ENCODE data around the gene VAV3.

The VAV3 gene

DNA sequence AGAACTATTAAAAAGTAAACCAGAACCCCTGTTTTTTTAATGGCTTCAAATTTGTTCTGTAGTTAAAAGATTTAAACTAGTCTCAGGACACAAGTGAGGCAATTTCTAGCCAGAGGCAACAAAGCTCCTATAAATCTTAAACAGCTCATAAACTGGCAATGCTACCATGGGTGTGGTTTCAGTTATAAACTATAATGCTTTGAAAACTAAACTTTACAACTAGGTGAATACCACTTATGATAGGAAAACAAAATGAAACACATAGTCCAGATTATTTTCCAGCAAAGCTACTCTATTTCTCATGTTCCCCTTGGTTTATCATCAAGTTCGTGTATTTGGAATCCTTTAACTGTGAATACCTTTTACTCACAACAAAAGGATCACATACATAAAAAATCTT, 282.5 kb downstream of the VAV3 start:
- no peaks in the 10 kb centered on the region for H3K4me1 Mint-ChIP-seq
- H3K36me3 Mint-ChIP-seq: no peaks in the 10 kb centered on the region
- ATAC-seq: no peak

DNA sequence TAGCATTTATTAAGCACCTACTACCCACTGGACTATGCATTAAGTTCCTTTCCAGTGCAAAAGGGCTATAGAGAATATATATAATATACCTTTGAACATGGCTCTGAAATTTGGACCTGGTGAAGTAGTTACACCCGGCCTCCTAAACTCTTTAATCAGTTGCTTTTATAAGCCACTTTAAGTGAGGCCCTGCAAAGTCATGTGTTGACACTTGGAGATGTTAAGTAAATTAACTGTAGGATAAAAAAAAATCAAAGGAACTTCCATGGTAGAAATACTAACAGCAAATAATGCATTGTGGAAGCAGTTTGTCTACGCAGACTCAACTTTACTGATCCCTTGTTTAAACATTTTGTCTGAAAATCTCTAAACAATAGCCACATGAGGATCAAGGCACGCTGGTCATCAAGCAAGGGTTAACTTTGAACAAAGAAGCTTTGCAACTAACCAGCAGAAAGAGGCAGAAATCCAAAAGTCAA, 283.9 kb downstream of the VAV3 start:
- no peaks in the 10 kb centered on the region for H3K27me3 Mint-ChIP-seq
- no peaks in the 10 kb centered on the region for H3K9me3 Mint-ChIP-seq
- H3K4me3 Mint-ChIP-seq: no peak overlapping the region
- H3K36me3 Mint-ChIP-seq: peaks cover 8% of the 10 kb centered on the region
- ATAC-seq: no peak
- no peaks in the 10 kb centered on the region for H3K4me1 Mint-ChIP-seq
- no peak overlapping the region for H3K27ac Mint-ChIP-seq

More for the DNA sequence above, 282.5 kb downstream of the VAV3 start:
- Mint-ChIP-seq H3K27ac (no peak overlapping the region), H3K4me3 (no peak overlapping the region), H3K27me3 (no peaks in the 10 kb centered on the region), H3K9me3 (no peaks in the 10 kb centered on the region)

DNA sequence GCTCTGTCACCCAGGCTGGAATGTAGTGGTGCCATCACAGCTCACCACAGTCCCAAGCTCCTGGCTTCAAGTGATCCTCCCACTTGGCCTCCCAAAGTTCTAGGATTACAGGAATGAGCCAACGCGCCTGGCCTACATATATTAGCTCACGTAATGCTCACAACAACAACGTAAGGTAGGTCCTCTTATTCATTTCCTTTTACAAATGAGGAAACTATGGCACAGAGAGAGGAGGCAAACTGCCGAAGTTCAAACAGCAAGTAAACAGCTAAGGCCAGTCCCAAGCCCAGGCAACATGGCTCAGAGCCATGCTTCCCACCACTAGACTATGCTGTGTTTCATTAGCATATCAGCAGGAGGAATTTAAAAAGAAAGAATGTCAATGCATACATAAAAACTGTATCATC, 284.4 kb downstream of the VAV3 start:
- peaks cover under 1% of the 10 kb centered on the region for H3K9me3 Mint-ChIP-seq
- peaks cover 12% of the 10 kb centered on the region for H3K36me3 Mint-ChIP-seq
- H3K4me3 Mint-ChIP-seq: no peak overlapping the region
- no peaks in the 10 kb centered on the region for H3K4me1 Mint-ChIP-seq
- H3K27me3 Mint-ChIP-seq: no peaks in the 10 kb centered on the region
- H3K27ac Mint-ChIP-seq: no peak overlapping the region
- ATAC-seq: no peak

DNA sequence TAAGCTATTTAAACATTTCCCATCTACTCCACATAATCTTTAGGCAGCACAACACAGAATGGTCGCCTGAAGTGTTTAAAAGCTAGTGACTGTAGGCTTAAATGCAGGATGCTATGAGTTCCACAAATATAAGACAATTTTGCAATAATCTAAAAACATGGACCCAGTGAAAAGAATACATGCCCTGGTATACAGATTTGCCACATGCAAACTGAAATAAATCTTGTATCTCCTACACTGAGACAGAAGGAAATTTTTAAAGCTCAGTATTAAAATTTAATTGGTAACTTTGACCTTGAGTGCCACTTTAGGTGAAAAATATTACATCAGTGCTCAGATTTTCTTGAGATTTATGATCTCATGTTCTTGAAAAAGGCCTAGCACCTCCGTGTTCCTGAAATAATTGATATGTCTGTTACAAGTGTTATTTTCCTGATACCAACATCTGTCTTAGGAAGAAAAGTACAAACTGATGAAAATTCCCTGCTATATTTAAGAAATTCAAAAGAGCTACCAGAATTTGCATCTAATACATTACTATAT, 285.5 kb downstream of the VAV3 start:
- H3K4me1 Mint-ChIP-seq: no peaks in the 10 kb centered on the region
- H3K36me3 Mint-ChIP-seq: peaks cover 22% of the 10 kb centered on the region
- no peak for ATAC-seq
- H3K4me3 Mint-ChIP-seq: no peak overlapping the region
- no peak overlapping the region for H3K27ac Mint-ChIP-seq
- no peaks in the 10 kb centered on the region for H3K27me3 Mint-ChIP-seq
- H3K9me3 Mint-ChIP-seq: peaks cover 3% of the 10 kb centered on the region

DNA sequence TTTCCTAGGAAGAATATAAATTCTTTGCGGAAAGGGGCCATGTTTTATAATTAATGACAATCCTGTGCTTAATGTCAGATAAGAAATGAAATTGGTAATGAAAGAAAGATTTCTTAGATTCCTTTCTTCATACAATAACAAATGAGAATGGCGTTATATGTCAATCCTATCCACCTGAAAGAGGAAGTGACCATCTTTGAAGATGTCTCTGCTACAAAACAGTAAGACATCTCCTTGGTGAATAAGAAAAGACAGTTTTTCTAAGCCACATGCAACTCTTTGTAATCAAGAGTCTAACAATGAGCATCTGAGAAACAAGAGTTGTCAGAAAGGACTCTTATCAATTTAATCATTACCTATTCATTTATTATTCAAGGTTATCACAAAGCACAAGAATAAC, 286.0 kb downstream of the VAV3 start:
- Mint-ChIP-seq H3K4me3 (no peak overlapping the region), H3K9me3 (peaks cover 3% of the 10 kb centered on the region), H3K27me3 (no peaks in the 10 kb centered on the region), H3K4me1 (no peaks in the 10 kb centered on the region), H3K27ac (no peak overlapping the region), H3K36me3 (peaks cover 23% of the 10 kb centered on the region)
- no peak for ATAC-seq

DNA sequence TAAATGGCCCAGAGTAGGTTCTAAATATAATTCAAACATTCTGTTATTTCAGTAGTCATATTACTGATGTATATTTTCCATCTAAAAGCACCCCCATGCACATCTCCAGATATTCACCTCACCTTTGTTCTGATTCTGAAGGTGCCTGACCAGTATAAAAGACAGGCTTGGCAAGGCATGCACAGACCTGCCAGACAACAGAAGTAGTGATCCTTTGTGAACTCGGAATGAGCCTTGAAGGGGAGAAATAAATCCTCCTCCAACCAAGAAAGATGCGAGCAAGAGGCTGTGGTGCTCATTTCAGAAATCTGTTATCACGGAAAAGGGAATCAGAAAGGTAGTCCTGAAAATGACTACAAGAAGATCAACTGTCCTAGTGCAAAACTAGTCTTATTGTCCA, 287.3 kb downstream of the VAV3 start:
- H3K9me3 Mint-ChIP-seq: peaks cover 3% of the 10 kb centered on the region
- H3K4me1 Mint-ChIP-seq: no peaks in the 10 kb centered on the region
- H3K27me3 Mint-ChIP-seq: no peaks in the 10 kb centered on the region
- peaks cover 30% of the 10 kb centered on the region for H3K36me3 Mint-ChIP-seq
- ATAC-seq: no peak
- H3K27ac Mint-ChIP-seq: no peak overlapping the region
- no peak overlapping the region for H3K4me3 Mint-ChIP-seq

DNA sequence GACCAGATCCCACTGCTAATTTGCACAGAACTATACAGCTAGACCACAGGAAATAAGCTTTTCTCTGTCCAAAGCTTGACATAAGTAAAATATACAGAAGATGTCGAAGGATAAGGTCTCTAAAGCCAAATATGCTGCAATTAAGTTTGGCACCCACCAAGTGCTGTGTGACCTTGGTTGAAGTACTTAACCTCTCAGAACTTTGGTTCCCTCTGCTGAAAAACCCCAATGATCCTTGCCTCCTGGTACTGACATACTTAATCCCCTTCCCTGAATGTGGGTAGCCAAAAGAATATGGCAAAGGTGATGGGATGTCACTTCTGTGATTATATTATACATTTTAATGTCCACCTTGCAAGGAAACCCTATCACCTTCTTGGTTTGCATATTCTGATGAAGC, 290.5 kb downstream of the VAV3 start:
- H3K4me3 Mint-ChIP-seq: no peak overlapping the region
- no peak overlapping the region for H3K27ac Mint-ChIP-seq
- no peaks in the 10 kb centered on the region for H3K27me3 Mint-ChIP-seq
- no peaks in the 10 kb centered on the region for H3K4me1 Mint-ChIP-seq
- H3K36me3 Mint-ChIP-seq: peaks cover 37% of the 10 kb centered on the region
- no peak for ATAC-seq
- H3K9me3 Mint-ChIP-seq: peaks cover 3% of the 10 kb centered on the region

DNA sequence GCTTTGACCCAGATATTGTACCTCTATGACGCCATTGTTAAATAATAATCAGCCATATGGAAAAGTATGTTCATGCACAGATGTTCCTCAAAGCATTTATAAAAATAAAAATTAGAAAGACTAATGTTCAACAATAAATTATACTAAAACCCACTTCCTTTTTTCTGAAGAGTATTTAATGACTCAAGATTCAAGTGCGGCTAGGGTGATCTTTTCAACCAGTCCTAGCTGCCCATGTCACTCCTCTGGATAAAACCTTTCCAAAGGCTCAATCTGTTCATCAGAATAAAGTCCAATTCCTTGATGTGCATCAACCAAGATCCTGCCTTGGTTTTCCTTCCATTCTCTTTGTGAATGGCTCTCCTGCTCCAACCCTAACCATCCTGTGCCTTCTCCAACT, 292.0 kb downstream of the VAV3 start:
- no peaks in the 10 kb centered on the region for H3K27me3 Mint-ChIP-seq
- H3K9me3 Mint-ChIP-seq: peaks cover 3% of the 10 kb centered on the region
- no peak overlapping the region for H3K27ac Mint-ChIP-seq
- no peak for ATAC-seq
- H3K4me3 Mint-ChIP-seq: no peak overlapping the region
- no peaks in the 10 kb centered on the region for H3K4me1 Mint-ChIP-seq
- peaks cover 37% of the 10 kb centered on the region for H3K36me3 Mint-ChIP-seq

DNA sequence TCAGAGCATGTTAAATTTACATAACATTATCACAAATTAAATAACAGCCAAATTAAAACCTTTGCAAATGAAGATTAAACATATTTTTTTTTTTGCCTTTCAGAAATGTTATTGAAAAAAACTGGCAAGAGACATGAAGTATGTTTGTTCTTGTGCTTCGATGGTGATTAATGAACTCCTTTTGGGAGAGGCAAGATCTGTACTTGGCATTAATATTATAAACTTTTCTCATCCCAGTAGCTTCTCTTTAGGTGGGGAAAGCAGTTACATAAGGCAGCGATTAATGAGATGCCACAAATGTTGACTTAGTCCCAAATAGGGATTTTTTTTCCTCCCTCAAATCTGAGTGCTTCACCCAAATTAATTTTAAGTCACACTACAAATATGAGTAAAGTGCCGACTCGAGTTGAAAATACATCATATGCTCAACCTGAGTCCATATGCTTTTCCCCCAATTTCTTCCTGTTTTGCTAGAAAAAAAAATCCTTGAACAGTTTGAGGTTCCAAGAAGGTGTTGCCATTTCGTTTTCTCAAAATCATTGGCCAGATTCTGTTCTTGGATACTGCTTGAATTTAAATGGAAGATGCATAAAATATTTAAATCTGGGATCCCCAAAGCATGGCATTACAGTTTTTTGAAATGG, 294.5 kb downstream of the VAV3 start:
- H3K4me1 Mint-ChIP-seq: no peaks in the 10 kb centered on the region
- peaks cover 29% of the 10 kb centered on the region for H3K36me3 Mint-ChIP-seq
- no peaks in the 10 kb centered on the region for H3K27me3 Mint-ChIP-seq
- ATAC-seq: no peak
- H3K9me3 Mint-ChIP-seq: peaks cover 2% of the 10 kb centered on the region
- H3K27ac Mint-ChIP-seq: no peak overlapping the region
- no peak overlapping the region for H3K4me3 Mint-ChIP-seq

DNA sequence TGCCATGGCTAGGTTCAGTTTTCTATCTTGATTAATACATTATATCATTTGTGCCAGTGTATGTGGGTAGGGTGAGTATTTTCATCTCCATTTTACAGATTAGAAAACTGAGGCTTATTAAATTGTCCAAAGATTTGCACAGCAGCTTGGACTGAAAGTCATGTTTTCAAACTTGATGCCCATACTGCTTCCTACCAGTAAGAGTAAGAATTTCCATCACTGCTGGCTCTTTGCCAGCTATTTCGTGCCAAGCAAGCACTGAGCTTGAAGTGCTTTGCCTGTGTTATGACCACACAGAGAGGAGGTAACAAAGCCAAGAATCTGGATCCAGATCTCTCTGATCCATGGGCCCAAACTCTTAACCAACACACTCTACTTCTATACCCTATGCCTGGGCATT, 295.0 kb downstream of the VAV3 start:
- no peaks in the 10 kb centered on the region for H3K4me1 Mint-ChIP-seq
- ATAC-seq: no peak
- H3K4me3 Mint-ChIP-seq: no peak overlapping the region
- H3K36me3 Mint-ChIP-seq: peaks cover 31% of the 10 kb centered on the region
- H3K9me3 Mint-ChIP-seq: no peaks in the 10 kb centered on the region
- H3K27ac Mint-ChIP-seq: no peak overlapping the region
- no peaks in the 10 kb centered on the region for H3K27me3 Mint-ChIP-seq

DNA sequence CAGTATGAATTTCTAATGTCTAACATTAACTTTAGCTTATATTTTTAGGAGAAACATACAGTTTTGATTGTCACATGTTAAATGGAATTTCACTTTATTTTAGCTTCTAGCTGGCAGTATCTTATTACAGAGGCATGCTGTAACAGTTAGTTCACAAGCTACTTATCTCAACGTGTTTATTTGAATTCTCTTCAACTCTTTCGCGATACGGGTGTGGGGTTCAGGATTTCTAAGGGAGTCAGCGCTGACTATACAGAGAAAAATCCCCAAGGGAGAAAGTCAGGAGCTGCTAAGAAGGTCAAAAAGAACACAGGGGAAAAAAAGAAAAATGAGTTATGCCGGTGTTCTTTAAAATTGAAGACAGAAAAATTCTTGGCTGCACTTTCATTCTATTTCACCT, 296.2 kb downstream of the VAV3 start:
- Mint-ChIP-seq H3K27ac (no peak overlapping the region), H3K27me3 (no peaks in the 10 kb centered on the region), H3K9me3 (no peaks in the 10 kb centered on the region), H3K4me3 (no peak overlapping the region), H3K36me3 (peaks cover 31% of the 10 kb centered on the region), H3K4me1 (no peaks in the 10 kb centered on the region)
- ATAC-seq: no peak

DNA sequence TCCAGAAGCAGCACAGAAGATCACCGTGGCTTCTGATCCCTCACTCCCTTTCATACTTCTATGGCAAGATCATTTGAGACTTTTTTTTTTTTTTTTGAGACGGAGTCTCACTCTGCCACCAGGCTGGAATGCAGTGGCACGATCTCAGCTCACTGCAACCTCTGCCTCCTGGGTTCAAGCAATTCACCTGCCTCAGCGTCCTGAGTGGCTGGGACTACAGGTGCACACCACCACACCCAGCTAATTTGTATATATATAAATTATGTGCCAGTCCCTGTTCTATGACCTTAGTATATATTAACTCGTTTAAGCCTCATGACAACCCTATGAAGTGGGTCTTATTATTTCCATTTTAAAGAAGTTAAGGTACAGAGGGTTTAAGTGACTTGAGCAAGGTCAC, 298.5 kb downstream of the VAV3 start:
- H3K27me3 Mint-ChIP-seq: no peaks in the 10 kb centered on the region
- peaks cover 25% of the 10 kb centered on the region for H3K36me3 Mint-ChIP-seq
- H3K9me3 Mint-ChIP-seq: no peaks in the 10 kb centered on the region
- no peak overlapping the region for H3K4me3 Mint-ChIP-seq
- ATAC-seq: no peak
- H3K4me1 Mint-ChIP-seq: no peaks in the 10 kb centered on the region
- H3K27ac Mint-ChIP-seq: no peak overlapping the region

DNA sequence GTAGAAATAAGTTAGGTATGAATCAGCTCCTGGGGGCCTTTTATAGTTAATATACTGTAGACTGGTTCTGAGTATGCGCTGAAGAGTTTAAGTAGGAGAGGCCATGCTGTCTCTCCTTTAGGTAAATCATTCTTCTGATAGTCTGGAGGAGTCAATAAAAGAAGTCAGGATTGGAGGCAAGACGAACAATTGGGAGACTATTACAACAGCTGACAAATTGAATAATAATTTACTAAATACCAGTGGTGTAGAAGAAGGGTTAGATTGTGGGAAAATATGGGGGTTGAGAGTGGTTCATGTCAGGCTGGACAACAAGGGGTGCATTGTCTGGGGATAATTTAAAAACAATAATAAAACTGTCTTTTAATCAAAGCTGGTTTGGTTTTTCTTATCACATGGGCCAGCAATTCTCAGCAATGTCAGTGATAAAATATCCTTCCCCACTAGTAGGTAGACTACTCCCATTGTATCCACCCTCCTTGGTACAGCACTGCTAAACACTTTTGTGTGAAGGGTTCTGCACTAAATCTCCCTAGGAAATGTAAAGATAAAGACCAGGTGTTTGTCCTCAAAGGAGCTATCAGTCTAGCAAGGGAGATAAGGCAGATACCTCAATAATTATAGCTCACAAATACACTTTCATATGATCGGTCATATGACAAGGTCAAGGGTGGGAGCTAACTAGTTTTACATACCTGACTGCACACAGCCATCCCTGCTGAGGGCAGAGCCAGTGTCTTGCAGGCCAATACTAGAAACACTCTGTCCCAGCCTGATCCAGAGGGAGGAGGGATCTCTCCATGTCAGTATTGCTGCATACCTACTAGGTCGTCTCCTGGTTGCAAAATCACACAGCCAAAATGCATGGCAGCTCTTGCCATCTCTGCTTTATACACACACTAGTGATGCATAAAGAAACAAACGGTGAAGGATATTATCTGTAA, 299.7 kb downstream of the VAV3 start:
- Mint-ChIP-seq H3K27ac (peak overlapping the region; percentile 13), H3K9me3 (no peaks in the 10 kb centered on the region), H3K4me1 (no peaks in the 10 kb centered on the region), H3K27me3 (no peaks in the 10 kb centered on the region), H3K4me3 (no peak overlapping the region), H3K36me3 (peaks cover 17% of the 10 kb centered on the region)
- no peak for ATAC-seq

DNA sequence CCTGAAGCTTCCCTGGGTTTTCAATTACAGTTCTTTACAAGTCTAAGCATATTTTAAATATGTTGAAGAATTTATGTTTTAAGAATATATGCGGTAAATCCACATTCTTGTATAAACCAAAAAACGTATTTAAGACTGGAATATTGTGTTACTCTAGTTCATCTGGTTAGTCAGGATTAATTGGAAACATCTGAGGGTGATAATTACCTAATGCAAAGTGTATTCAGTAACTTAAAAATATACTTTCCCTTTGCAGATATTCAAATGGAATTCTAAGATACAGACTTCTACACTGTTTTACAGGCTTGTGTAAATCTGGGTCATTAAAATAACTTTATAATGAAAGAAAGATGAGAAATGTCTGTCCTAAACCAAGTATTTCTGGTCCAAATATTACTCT, 302.0 kb downstream of the VAV3 start:
- ATAC-seq: no peak
- Mint-ChIP-seq H3K4me1 (no peaks in the 10 kb centered on the region), H3K9me3 (no peaks in the 10 kb centered on the region), H3K27me3 (no peaks in the 10 kb centered on the region), H3K36me3 (peaks cover 24% of the 10 kb centered on the region), H3K4me3 (no peak overlapping the region), H3K27ac (no peak overlapping the region)

DNA sequence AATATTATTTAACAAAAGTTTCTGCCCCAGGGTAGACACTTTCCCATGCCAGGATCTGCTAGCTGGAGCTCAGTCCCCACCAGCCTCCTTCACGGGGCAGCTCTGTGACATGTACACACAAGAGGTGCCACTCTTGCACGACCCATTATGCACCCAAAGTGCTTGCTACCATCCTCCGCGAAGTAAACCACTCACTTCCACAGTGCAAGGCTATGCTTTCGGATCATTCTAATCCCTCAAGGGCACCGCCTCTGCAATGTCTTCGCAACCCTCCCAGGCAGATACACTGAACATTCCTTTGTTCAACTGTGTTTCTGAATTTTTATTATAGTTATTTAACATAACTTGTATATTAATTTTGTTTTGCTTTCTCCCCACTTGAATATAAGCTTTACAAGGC, 303.8 kb downstream of the VAV3 start:
- Mint-ChIP-seq H3K4me3 (no peak overlapping the region), H3K36me3 (peaks cover 30% of the 10 kb centered on the region), H3K4me1 (no peaks in the 10 kb centered on the region), H3K27me3 (no peaks in the 10 kb centered on the region), H3K9me3 (no peaks in the 10 kb centered on the region), H3K27ac (no peak overlapping the region)
- ATAC-seq: no peak

DNA sequence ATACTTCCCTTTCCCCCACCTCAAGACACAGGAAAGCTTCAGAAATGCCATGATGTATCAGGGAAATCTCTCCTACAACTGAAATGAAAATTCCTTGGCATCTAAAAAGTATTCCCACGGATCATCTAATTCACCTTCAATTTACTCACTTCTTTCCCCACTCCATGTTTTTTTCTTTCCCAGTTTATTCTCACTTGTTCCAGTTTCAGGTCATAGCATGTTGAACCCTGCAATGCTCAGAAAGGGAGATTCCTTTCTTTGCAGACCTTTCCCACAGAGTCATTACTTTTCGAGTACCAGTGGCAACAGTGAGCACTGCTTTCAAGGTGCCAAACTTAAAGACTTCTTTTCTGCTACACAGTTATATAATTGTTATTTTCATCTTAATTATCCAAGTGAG, 305.0 kb downstream of the VAV3 start:
- Mint-ChIP-seq H3K36me3 (peaks cover 19% of the 10 kb centered on the region), H3K4me3 (no peak overlapping the region), H3K27ac (no peak overlapping the region), H3K4me1 (no peaks in the 10 kb centered on the region), H3K27me3 (no peaks in the 10 kb centered on the region), H3K9me3 (no peaks in the 10 kb centered on the region)
- ATAC-seq: no peak

Measured in stimulated activated memory B cell treated with anti-CD40 and anti-IgM and Interleukin-4, amounts not matched to agents 10 μg/mL and 1 μg/mL and 100 μg/mL, for 72 hours (primary cell).